ENCODE results near the gene RCC1. TPM values are rescaled to one million over a fixed set of nuclear protein-coding genes. Genes with fewer than 3 reads are reported as not detected.
"Not testable (repeated sequence)": the region's sequence is repeated elsewhere in the genome, so short reads cannot be mapped to it uniquely, and the experiment has no call there.

Gene RCC1
- total and polyA plus RNA-seq, 4 donors = 2.2 to 21.8 (median 18.5) TPM

GRCh38 chr1:28538286-28538685, 32.4 kb downstream of the RCC1 start:
- H3K27me3 ChIP-seq (ENCODE audit: control insufficient read depth in 4 of 4, insufficient read depth in 4 of 4, low read length in 3 of 4) = no peaks in the 10 kb centered on the region
- no peak overlapping the region for H3K4me3 ChIP-seq (ENCODE audit: low read depth in 1 of 3, low read length in 3 of 3)
- H3K9ac ChIP-seq (ENCODE audit: low read depth in 1 of 2, low read length in 2 of 2) = no peak overlapping the region
- no peak for TF ChIP-seq CTCF (IDR thresholded peaks at IDR 0.05; ENCODE audit: low read depth, low read length, missing input control)
- no peak for TF ChIP-seq ZBTB33 (IDR thresholded peaks at IDR 0.05)
- TF ChIP-seq HNF4G (IDR thresholded peaks at IDR 0.05) = no peak
- TF ChIP-seq, protein P1, sequence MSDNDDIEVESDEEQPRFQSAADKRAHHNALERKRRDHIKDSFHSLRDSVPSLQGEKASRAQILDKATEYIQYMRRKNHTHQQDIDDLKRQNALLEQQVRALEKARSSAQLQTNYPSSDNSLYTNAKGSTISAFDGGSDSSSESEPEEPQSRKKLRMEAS (IDR thresholded peaks at IDR 0.05) = no peak
- no peak for TF ChIP-seq REST (IDR thresholded peaks at IDR 0.05)
- no peak for TF ChIP-seq HNF4A (conservative IDR thresholded peaks at IDR 0.05)
- no peak for TF ChIP-seq JUND (IDR thresholded peaks at IDR 0.05)
- no peak for TF ChIP-seq EGR1 (IDR thresholded peaks at IDR 0.05; ENCODE audit: low read depth in 2 of 2)
- no peak for TF ChIP-seq RAD21 (IDR thresholded peaks at IDR 0.05)
- TF ChIP-seq GABPA (IDR thresholded peaks at IDR 0.05 in 1 of 2, conservative IDR thresholded peaks at IDR 0.05 in 1 of 2) = no peak
- TF ChIP-seq FOXA1 (IDR thresholded peaks at IDR 0.05) = no peak
- TF ChIP-seq RXRA (IDR thresholded peaks at IDR 0.05) = no peak
- TF ChIP-seq YY1 (IDR thresholded peaks at IDR 0.05) = no peak
- TF ChIP-seq SP1 (IDR thresholded peaks at IDR 0.05) = no peak
- 89% methylated on average over 6 of the region's 6 CpGs for WGBS
- no peaks in the 10 kb centered on the region for H3K4me1 ChIP-seq (ENCODE audit: control insufficient read depth in 4 of 4, insufficient read depth in 4 of 4, low read length in 3 of 4)
- no peak overlapping the region for H3K27ac ChIP-seq (ENCODE audit: low read depth in 1 of 2, low read length in 2 of 2)
- DNase-seq (ENCODE audit: low spot score) = no peak
- H3K36me3 ChIP-seq (ENCODE audit: control insufficient read depth in 4 of 4, insufficient read depth in 3 of 4, low read depth in 1 of 4, low read length in 3 of 4) = peaks cover 0 to 20% (median 10%) of the 10 kb centered on the region in 4 donors
- H3K9me3 ChIP-seq (ENCODE audit: control insufficient read depth in 4 of 4, low read length in 3 of 4) = no peaks in the 10 kb centered on the region

- Histone ChIP-seq H3K27me3 (ENCODE audit: control insufficient read depth in 4 of 4, insufficient read depth in 4 of 4, low read length in 3 of 4) (no peaks in the 10 kb centered on the region), H3K9me3 (ENCODE audit: control insufficient read depth in 4 of 4, low read length in 3 of 4) (no peaks in the 10 kb centered on the region), H3K4me3 (ENCODE audit: low read depth in 1 of 3, low read length in 3 of 3) (no peak overlapping the region), H3K36me3 (ENCODE audit: control insufficient read depth in 4 of 4, insufficient read depth in 3 of 4, low read depth in 1 of 4, low read length in 3 of 4) (peaks cover 0 to 18% (median 6%) of the 10 kb centered on the region in 4 donors), H3K4me1 (ENCODE audit: control insufficient read depth in 4 of 4, insufficient read depth in 4 of 4, low read length in 3 of 4) (no peaks in the 10 kb centered on the region), H3K9ac (ENCODE audit: low read depth in 1 of 2, low read length in 2 of 2) (no peak overlapping the region), H3K27ac (ENCODE audit: low read depth in 1 of 2, low read length in 2 of 2) (no peak overlapping the region)
- WGBS = 88% methylated on average over 7 of the region's 7 CpGs
- no peak for DNase-seq (ENCODE audit: low spot score)
- TF ChIP-seq, protein P2, sequence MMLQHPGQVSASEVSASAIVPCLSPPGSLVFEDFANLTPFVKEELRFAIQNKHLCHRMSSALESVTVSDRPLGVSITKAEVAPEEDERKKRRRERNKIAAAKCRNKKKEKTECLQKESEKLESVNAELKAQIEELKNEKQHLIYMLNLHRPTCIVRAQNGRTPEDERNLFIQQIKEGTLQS (IDR thresholded peaks at IDR 0.05) = no peak
- TF ChIP-seq REST (IDR thresholded peaks at IDR 0.05) = no peak
Measured at GRCh38 chr1:28540651-28541050, 34.8 kb downstream of the RCC1 start.

GRCh38 chr1:28541414-28542015, 35.7 kb downstream of the RCC1 start:
- H3K4me3 ChIP-seq (ENCODE audit: low read depth in 1 of 3, low read length in 3 of 3); H3K27ac ChIP-seq (ENCODE audit: low read depth in 1 of 2, low read length in 2 of 2); H3K36me3 ChIP-seq (ENCODE audit: control insufficient read depth in 4 of 4, insufficient read depth in 3 of 4, low read depth in 1 of 4, low read length in 3 of 4); H3K4me1 ChIP-seq (ENCODE audit: control insufficient read depth in 4 of 4, insufficient read depth in 4 of 4, low read length in 3 of 4); H3K27me3 ChIP-seq (ENCODE audit: control insufficient read depth in 4 of 4, insufficient read depth in 4 of 4, low read length in 3 of 4); DNase-seq (ENCODE audit: low spot score); H3K9ac ChIP-seq (ENCODE audit: low read depth in 1 of 2, low read length in 2 of 2); H3K9me3 ChIP-seq (ENCODE audit: control insufficient read depth in 4 of 4, low read length in 3 of 4): not testable (repeated sequence)
- WGBS = 90% methylated on average over 8 of the region's 8 CpGs

Data from liver (tissue), 9 donors.